SKM-1 treated with dmso at 0.1 percent for 144 hours (cell line): ENCODE results near the gene PAFAH1B2.

Experiments
- DNase-seq: peaks from one replicate; lab custom pipeline; 2025; ENCODE audit not compliant: unreplicated experiment; lab: John Stamatoyannopoulos, UW

Gene PAFAH1B2

DNA sequence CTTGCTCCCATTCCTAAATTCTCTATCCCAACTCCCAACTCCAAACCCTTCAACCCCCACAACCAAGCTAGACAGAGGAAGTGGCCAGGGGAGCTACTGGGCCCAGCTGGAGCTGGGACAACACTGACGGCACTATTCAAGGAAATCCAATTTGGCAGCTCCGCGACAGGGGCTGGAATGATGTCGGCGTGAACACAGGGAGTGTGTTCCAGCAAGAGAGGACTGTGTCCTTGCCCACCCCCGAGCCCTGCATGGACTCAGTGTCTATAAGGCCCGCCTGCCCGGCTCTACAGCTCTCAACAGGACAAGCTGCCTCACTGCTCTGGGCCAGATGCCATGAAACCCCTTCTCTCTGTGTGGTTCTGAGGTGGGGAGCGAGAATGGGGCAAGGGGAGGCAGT is 76.5 kb downstream of the PAFAH1B2 start:
- DNase-seq: no peak

DNA sequence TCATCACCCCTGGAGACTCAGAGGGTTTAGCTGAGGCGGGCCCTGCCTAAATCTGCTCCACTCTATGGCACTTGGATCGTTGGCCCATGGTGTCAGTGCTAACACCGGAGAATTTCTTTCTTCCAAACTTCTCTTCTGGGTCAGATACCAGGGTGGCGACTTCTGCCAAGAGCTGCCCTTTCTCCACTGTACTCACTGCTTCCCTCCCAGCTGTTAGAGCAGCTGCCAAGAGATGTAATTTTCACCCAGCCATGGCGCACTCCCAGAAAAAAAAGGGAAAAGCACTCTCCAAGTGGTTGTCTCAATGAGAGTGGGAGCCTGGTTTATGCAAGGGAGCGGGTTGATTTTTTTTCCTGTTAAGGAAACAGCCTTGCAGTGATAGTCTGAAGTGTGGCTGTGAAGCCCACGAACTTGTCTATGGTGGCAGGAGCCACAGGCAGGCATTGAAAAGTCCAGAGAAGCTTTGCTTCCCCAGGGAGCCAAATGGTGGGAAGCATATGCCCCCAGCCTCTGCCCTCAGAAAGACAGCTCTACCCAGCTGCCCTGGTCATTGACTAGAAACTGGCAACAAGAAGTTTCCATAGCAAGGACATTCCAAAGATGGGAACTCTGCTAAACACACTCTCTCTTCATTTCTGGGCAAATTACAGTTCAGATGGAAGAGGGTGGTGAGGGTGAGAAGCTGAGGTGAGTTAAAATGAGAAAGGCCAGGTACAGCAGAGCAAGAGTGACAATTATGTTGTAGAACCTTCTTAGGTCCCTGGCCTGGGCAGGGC is 77.1 kb downstream of the PAFAH1B2 start:
- DNase-seq: no peak

- no peak for DNase-seq
Measured at GRCh38 chr11:117221775-117222517, 77.9 kb downstream of the PAFAH1B2 start.

GRCh38 chr11:117222991-117223740 is 79.1 kb downstream of the PAFAH1B2 start:
- no peak for DNase-seq

- no peak for DNase-seq
Measured at GRCh38 chr11:117223741-117224689, 79.9 kb downstream of the PAFAH1B2 start.

- DNase-seq: no peak
Measured at GRCh38 chr11:117225553-117226170, 81.6 kb downstream of the PAFAH1B2 start.
